H1 (cell line): ENCODE results near the gene TLE1. TPM values are rescaled to one million over a fixed set of nuclear protein-coding genes. Genes with fewer than 3 reads are reported as not detected.
A peak's percentile ranks its signal among the peaks of the same experiment; 100 is the strongest.

Experiments
- CTCF ChIA-PET: fragments of 300-600 bp; sonication (Branson Sonifier 250); formaldehyde crosslinking; loops from one replicate; lab custom pipeline; 2021; ENCODE audit not compliant: partially characterized antibody; lab: Charles Lee
- POLR2A ChIA-PET: fragments of 300-600 bp; sonication (Branson Sonifier 250); formaldehyde crosslinking; loops from one replicate; lab custom pipeline; 2021; ENCODE audit warnings: inconsistent platforms; ENCODE audit not compliant: partially characterized antibody; lab: Charles Lee
- DNase-seq, 2 experiments: peaks; one replicate each; pipeline versions ENCODE4 v3.0.0 to v3.0.0-alpha.2; 2010 to 2022; ENCODE audit warnings: low spot score in 2 of 2, low read depth in 1 of 2, mixed read lengths in 1 of 2
- FAIRE-seq: peaks from 2 replicates; lab custom pipeline; 2011; peaks lifted over from hg19 to GRCh38; lab: Jason Lieb, UNC
- H2AFZ ChIP-seq: 2 replicates; pipeline ENCODE4 v1.8.1; 2012; ENCODE audit warnings: low read length, inconsistent platforms
- H2AK5ac ChIP-seq: 2 replicates; pipeline ENCODE4 v1.6.1; 2013; ENCODE audit warnings: low read depth, low read length
- H2BK120ac ChIP-seq: replicated peaks from 2 replicates; pipeline ENCODE3; 2013; ENCODE audit warnings: low read depth, low read length, inconsistent platforms
- H2BK12ac ChIP-seq: 2 replicates; pipeline ENCODE4 v1.6.1; 2013; ENCODE audit warnings: low read depth, low read length
- H2BK15ac ChIP-seq: 2 replicates; pipeline ENCODE4 v1.6.1; 2013; ENCODE audit warnings: low read length
- H2BK20ac ChIP-seq: 2 replicates; pipeline ENCODE4 v1.6.1; 2013; ENCODE audit warnings: low read length
- H2BK5ac ChIP-seq: 2 replicates; pipeline ENCODE4 v1.6.1; 2013; ENCODE audit warnings: low read depth, low read length
- H3K14ac ChIP-seq: 2 replicates; pipeline ENCODE4 v1.6.1; 2013; ENCODE audit warnings: inconsistent platforms; ENCODE audit not compliant: insufficient read length
- H3K18ac ChIP-seq: 2 replicates; pipeline ENCODE4 v1.6.1; 2013; ENCODE audit warnings: low read length; ENCODE audit errors: extremely low read depth
- H3K23ac ChIP-seq: 2 replicates; pipeline ENCODE4 v1.6.1; 2013; ENCODE audit warnings: inconsistent platforms; ENCODE audit not compliant: insufficient read length
- H3K23me2 ChIP-seq: 2 replicates; pipeline ENCODE4 v1.6.1; 2013; ENCODE audit warnings: low read depth, low read length
- H3K27ac ChIP-seq: 2 replicates; pipeline ENCODE4 v1.6.1; 2011; ENCODE audit warnings: low read depth, low read length, inconsistent platforms
- H3K27me3 ChIP-seq, 4 experiments: replicated peaks in 1 of 4; 1 replicate in 1 of 4; 2 replicates in 3 of 4; pipeline versions ENCODE4 v1.6.1 to v1.8.1; 2011 to 2013; ENCODE audit warnings: low read length in 3 of 4, mild to moderate bottlenecking in 3 of 4, inconsistent platforms in 2 of 4, mixed read lengths in 2 of 4, moderate library complexity in 1 of 4; ENCODE audit not compliant: control insufficient read depth in 3 of 4, insufficient read depth in 3 of 4; ENCODE audit errors: extremely low read depth in 1 of 4
- H3K36me3 ChIP-seq, 4 experiments: 2 replicates each; pipeline versions ENCODE4 v1.6.1 to v1.8.1; 2011 to 2013; ENCODE audit warnings: mild to moderate bottlenecking in 4 of 4, low read length in 3 of 4, moderate library complexity in 2 of 4, control low read depth in 1 of 4, inconsistent platforms in 1 of 4; ENCODE audit not compliant: insufficient read depth in 4 of 4, control insufficient read depth in 2 of 4
- H3K4ac ChIP-seq: replicated peaks from 2 replicates; pipeline ENCODE3; 2013; ENCODE audit warnings: low read length, low read depth, mixed read lengths, inconsistent platforms; ENCODE audit not compliant: insufficient read length
- H3K4me1 ChIP-seq, 4 experiments: replicated peaks in 1 of 4; 1 replicate in 1 of 4; 2 replicates in 3 of 4; pipeline versions ENCODE4 v1.6.1 to v1.8.1; 2011 to 2013; ENCODE audit warnings: low read length in 3 of 4, inconsistent platforms in 2 of 4, mixed read lengths in 1 of 4; ENCODE audit not compliant: insufficient read depth in 4 of 4, control insufficient read depth in 3 of 4
- H3K4me2 ChIP-seq, 2 experiments: 2 replicates each; pipeline versions ENCODE4 v1.6.1 to v1.8.1; 2011 to 2013; ENCODE audit warnings: low read depth in 2 of 2, low read length in 2 of 2, control low read depth in 1 of 2, inconsistent platforms in 1 of 2, mild to moderate bottlenecking in 1 of 2; ENCODE audit not compliant: insufficient read depth in 1 of 2
- H3K4me3 ChIP-seq, 4 experiments: fragments of 200-600, 300-600 bp in 1 of 4; sonication (generic), shearing (Covaris generic), sonication (Bioruptor Twin) in 1 of 4; 2 replicates each; pipeline versions ENCODE4 v1.5.1 to v1.8.1; 2011 to 2016; ENCODE audit warnings: low read length in 4 of 4, low read depth in 3 of 4, control low read depth in 2 of 4, inconsistent platforms in 2 of 4, mild to moderate bottlenecking in 2 of 4, mixed read lengths in 1 of 4, moderate library complexity in 1 of 4; ENCODE audit not compliant: insufficient read depth in 2 of 4; ENCODE audit errors: extremely low read depth in 1 of 4
- H3K56ac ChIP-seq: replicated peaks from 2 replicates; pipeline ENCODE3; 2013; ENCODE audit warnings: low read depth, mild to moderate bottlenecking, mixed read lengths, low read length, inconsistent platforms; ENCODE audit not compliant: insufficient read length
- H3K79me1 ChIP-seq: 2 replicates; pipeline ENCODE4 v1.6.1; 2013; ENCODE audit warnings: low read depth, low read length, control low read depth
- H3K79me2 ChIP-seq, 2 experiments: 2 replicates each; pipeline versions ENCODE4 v1.6.1 to v1.8.1; 2012 to 2013; ENCODE audit warnings: low read length in 2 of 2, mild to moderate bottlenecking in 2 of 2, inconsistent platforms in 1 of 2; ENCODE audit not compliant: insufficient read depth in 2 of 2, control insufficient read depth in 1 of 2
- H3K9ac ChIP-seq, 4 experiments: replicated peaks in 1 of 4; 1 replicate in 1 of 4; 2 replicates in 3 of 4; pipeline versions ENCODE4 v1.6.1 to v1.8.1; 2011 to 2013; ENCODE audit warnings: low read depth in 3 of 4, low read length in 3 of 4, control low read depth in 2 of 4, mild to moderate bottlenecking in 2 of 4, moderate library complexity in 2 of 4, inconsistent platforms in 1 of 4; ENCODE audit errors: extremely low read depth in 1 of 4
- H3K9me3 ChIP-seq, 2 experiments: 2 replicates each; pipeline versions ENCODE4 v1.6.1 to v1.8.1; 2012 to 2013; ENCODE audit warnings: mild to moderate bottlenecking in 2 of 2, moderate library complexity in 2 of 2, control low read depth in 1 of 2, inconsistent platforms in 1 of 2, low read depth in 1 of 2, low read length in 1 of 2, mixed read lengths in 1 of 2; ENCODE audit not compliant: insufficient read depth in 2 of 2
- H4K20me1 ChIP-seq, 2 experiments: replicated peaks in 1 of 2; 2 replicates each; pipeline versions ENCODE3 to v1.8.1; 2011 to 2013; ENCODE audit warnings: inconsistent platforms in 2 of 2, low read length in 2 of 2, mild to moderate bottlenecking in 1 of 2; ENCODE audit not compliant: insufficient read depth in 2 of 2, control insufficient read depth in 1 of 2
- H4K5ac ChIP-seq: 2 replicates; pipeline ENCODE4 v1.6.1; 2013; ENCODE audit warnings: low read length, low read depth, mixed read lengths, inconsistent platforms; ENCODE audit not compliant: insufficient read length
- H4K8ac ChIP-seq: 2 replicates; pipeline ENCODE4 v1.8.0; 2013; ENCODE audit warnings: mild to moderate bottlenecking, moderate library complexity, low read length, inconsistent platforms; ENCODE audit not compliant: insufficient read depth; ENCODE audit errors: extremely low read depth
- H4K91ac ChIP-seq: replicated peaks from 2 replicates; pipeline ENCODE3; 2013; ENCODE audit warnings: low read length, mixed read lengths, inconsistent platforms; ENCODE audit not compliant: insufficient read length
- HDAC2 ChIP-seq, 2 experiments: fragments of 300-600 bp in 1 of 2; sonication (generic) in 1 of 2; IDR thresholded peaks; 2 replicates each; pipeline ENCODE4 v1.6.1; 2011 to 2012; ENCODE audit warnings: low read depth in 2 of 2, low read length in 2 of 2, mild to moderate bottlenecking in 2 of 2, moderate library complexity in 2 of 2, borderline replicate concordance in 1 of 2, inconsistent platforms in 1 of 2
- KDM1A ChIP-seq: fragments of 200-600, 300-600 bp; sonication (generic); IDR thresholded peaks from 2 replicates; pipeline ENCODE4 v1.7.1; 2016; ENCODE audit warnings: mild to moderate bottlenecking, low read length, borderline replicate concordance
- WGBS, 2 experiments: shearing (Covaris generic) in 1 of 2; methylation state at CpG; one replicate each; pipeline versions ENCODE4 v1.1.6 to v1.1.7; 2013 to 2015; ENCODE audit warnings: low lambda C conversion rate in 2 of 2, mixed read lengths in 2 of 2, inconsistent platforms in 1 of 2, low coverage in 1 of 2, missing lambda C conversion rate in 1 of 2; ENCODE audit not compliant: insufficient replicate concordance in 2 of 2, insufficient coverage in 1 of 2, insufficient read length in 1 of 2; ENCODE audit errors: extremely low coverage in 1 of 2, missing lambda C conversion rate in 1 of 2; 5-methylcytosine and 5-hydroxymethylcytosine counted together
- polyA plus RNA-seq, 7 experiments: library from polyadenylated mRNA; depleted of rRNA in 3 of 7; stranded (reverse) in 5 of 7; unstranded in 2 of 7; fragments of >200 nt in 5 of 7; fragments of 200-250 nt in 2 of 7; gene quantifications; 1 replicate in 5 of 7; 2 replicates in 1 of 7; 4 replicates in 1 of 7; pipeline versions ENCODE4 v1.2.1 to v1.2.3, GENCODE V29; 2011 to 2013; ENCODE audit warnings: missing spikeins in 2 of 7, mixed read lengths in 2 of 7
- total RNA-seq: library from RNA; stranded (reverse); fragmentation: NEBNext Ultra II Directional; extraction: Animal tissue kit (Norgen Biotek cat#: 25700); gene quantifications from 2 replicates; pipeline ENCODE4 v1.2.1, GENCODE V29; 2021

The TLE1 gene
- total and polyA plus RNA-seq, 2 of the 8 experiments (the other 6 are each of a cell fraction or from before 2014, with no cell fraction given) = 81.8 to 91.6 TPM

DNA sequence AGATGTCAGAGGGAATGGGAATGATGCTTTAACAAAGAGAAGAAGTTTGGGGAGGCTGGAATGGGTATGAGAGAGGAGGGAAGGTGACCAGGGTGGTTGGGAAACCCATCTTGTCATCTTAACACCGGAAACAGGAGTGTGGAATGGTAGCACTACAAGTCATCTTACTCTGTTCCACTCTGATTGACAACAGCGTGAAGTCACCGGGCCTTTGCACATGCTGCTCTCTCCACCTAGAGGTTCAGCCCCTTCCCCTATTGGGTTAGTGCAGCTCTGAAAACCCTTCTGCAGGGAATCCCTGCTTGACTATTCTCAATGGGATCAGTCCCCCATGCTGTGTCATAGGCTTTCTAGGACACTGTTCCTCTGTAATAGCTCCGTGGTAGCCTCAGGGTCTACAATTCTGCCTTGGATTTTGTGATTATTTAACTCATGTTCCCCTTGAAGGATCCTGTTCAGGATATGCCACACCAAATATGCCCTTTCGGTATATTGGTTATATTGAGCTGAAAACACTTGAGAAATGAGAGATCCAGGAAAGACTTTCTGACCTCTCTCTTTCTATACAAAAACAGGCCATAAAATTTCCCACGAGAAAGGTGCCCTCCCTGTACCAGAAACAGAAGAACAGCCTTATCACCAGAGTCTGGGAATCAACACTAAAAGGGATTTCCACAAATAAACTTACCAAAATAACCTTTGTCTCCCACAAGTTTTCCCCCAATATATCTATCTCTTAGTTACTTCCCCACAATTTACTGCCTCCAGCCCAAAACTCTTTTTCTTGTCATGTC lies 86.3 kb downstream of the TLE1 start:
- Histone ChIP-seq H2AK5ac (no peak overlapping the region), H3K56ac (no peak overlapping the region), H3K36me3 (peaks cover 5 to 47% (median 24%) of the 10 kb centered on the region in 4 experiments; a peak in 6 of 8 replicates), H4K8ac (no peak overlapping the region), H4K5ac (no peak overlapping the region), H3K27ac (no peak overlapping the region), H2AFZ (no peak overlapping the region), H3K4me2 (no peak overlapping the region), H2BK20ac (no peak overlapping the region), H3K23ac (no peak overlapping the region), H3K9me3 (no peaks in the 10 kb centered on the region), H2BK12ac (no peak overlapping the region), H3K79me2 (peaks cover 0 to 24% of the 10 kb centered on the region in 2 experiments; a peak in 2 of 4 replicates), H3K79me1 (no peaks in the 10 kb centered on the region; the same call in none of the 2 replicates), H3K4me3 (no peak overlapping the region), H3K9ac (no peak overlapping the region), H4K91ac (no peak overlapping the region), H2BK5ac (no peak overlapping the region), H2BK120ac (no peak overlapping the region), H4K20me1 (peaks cover 4 to 8% of the 10 kb centered on the region in 2 experiments), H3K4ac (no peak overlapping the region), H3K14ac (no peak overlapping the region), H2BK15ac (no peak overlapping the region), H3K27me3 (peaks cover 0 to 1% (median 0%) of the 10 kb centered on the region in 4 experiments; a peak in 1 of 7 replicates), H3K23me2 (no peaks in the 10 kb centered on the region), H3K18ac (no peak overlapping the region), H3K4me1 (peaks cover 4 to 19% (median 10%) of the 10 kb centered on the region in 4 experiments)
- WGBS, 2 experiments = 86% methylated on average over 6 of the region's 6 CpGs; no CpG with 5 or more reads in 1 of the 2 experiments
- FAIRE-seq (no peak), DNase-seq (no peak)
- POLR2A ChIA-PET = interaction anchor here (1.1 kb wide), 1 partner anchor 19 kb away, joined by 3 read pairs; no protein-coding TSS in a partner anchor
- CTCF ChIA-PET = no interaction called here
- TF ChIP-seq KDM1A = peak; percentile 52; the same call in 1 of the 2 replicates
- no peak for TF ChIP-seq HDAC2 (IDR thresholded peaks at IDR 0.05; ENCODE audit: borderline replicate concordance in 1 of 2, low read depth in 2 of 2, low read length in 2 of 2)
